ENCODE data around the gene PLA2G5. TPM values are rescaled to one million over a fixed set of nuclear protein-coding genes. Genes with fewer than 3 reads are reported as not detected.

Gene PLA2G5
- total RNA-seq, 8 experiments from 2014 or later: 0.11 to 14.6 (median 0.55) TPM; not detected in 3

GRCh38 chr1:20137604-20138003, 67.6 kb downstream of the PLA2G5 start:
- in situ Hi-C loops (cut with MboI; ENCODE audit: low pct_unique_long_range_greater_than_20kb in 2 of 9, low sequenced_read_pairs in 9 of 9, unreplicated experiment in 9 of 9): no loop called here
- Histone ChIP-seq H3K27ac (no peak overlapping the region), H3K4me3 (no peak overlapping the region), H3K4me1 (replicated peaks in 1 of 2) (no peaks in the 10 kb centered on the region)
- ATAC-seq (replicated peaks in 6 of 8): no peak
- 86 to 100% (median 100%) methylated on average over 1 of the region's 1 CpG; no CpG with 5 or more reads in 6 of the 10 experiments for WGBS, 10 experiments

GRCh38 chr1:20138346-20138745, 68.4 kb downstream of the PLA2G5 start:
- Histone ChIP-seq H3K27ac (no peak overlapping the region), H3K4me1 (replicated peaks in 1 of 2) (no peaks in the 10 kb centered on the region), H3K4me3 (no peak overlapping the region)
- in situ Hi-C loops (cut with MboI; ENCODE audit: low pct_unique_long_range_greater_than_20kb in 2 of 9, low sequenced_read_pairs in 9 of 9, unreplicated experiment in 9 of 9): no loop called here
- WGBS, 10 experiments: 20 to 100% (median 52%) methylated on average over 1 to 5 of the region's 6 CpGs; no CpG with 5 or more reads in 4 of the 10 experiments
- no peak for ATAC-seq (replicated peaks in 6 of 8)

- in situ Hi-C loops (cut with MboI; ENCODE audit: low pct_unique_long_range_greater_than_20kb in 2 of 9, low sequenced_read_pairs in 9 of 9, unreplicated experiment in 9 of 9): no loop called here
- no peak for ATAC-seq (replicated peaks in 6 of 8)
- WGBS, 10 experiments: 89 to 100% (median 99%) methylated on average over 1 to 6 of the region's 9 CpGs; no CpG with 5 or more reads in 4 of the 10 experiments
These were observed 69.1 kb downstream of the PLA2G5 start, which contains the start of gene PLA2G2F for GRCh38 chr1:20138961-20139550. TSS of gene PLA2G2F (plus strand) at chr1:20139323. CDS start at chr1:20139428, 105 bp downstream.

DNA sequence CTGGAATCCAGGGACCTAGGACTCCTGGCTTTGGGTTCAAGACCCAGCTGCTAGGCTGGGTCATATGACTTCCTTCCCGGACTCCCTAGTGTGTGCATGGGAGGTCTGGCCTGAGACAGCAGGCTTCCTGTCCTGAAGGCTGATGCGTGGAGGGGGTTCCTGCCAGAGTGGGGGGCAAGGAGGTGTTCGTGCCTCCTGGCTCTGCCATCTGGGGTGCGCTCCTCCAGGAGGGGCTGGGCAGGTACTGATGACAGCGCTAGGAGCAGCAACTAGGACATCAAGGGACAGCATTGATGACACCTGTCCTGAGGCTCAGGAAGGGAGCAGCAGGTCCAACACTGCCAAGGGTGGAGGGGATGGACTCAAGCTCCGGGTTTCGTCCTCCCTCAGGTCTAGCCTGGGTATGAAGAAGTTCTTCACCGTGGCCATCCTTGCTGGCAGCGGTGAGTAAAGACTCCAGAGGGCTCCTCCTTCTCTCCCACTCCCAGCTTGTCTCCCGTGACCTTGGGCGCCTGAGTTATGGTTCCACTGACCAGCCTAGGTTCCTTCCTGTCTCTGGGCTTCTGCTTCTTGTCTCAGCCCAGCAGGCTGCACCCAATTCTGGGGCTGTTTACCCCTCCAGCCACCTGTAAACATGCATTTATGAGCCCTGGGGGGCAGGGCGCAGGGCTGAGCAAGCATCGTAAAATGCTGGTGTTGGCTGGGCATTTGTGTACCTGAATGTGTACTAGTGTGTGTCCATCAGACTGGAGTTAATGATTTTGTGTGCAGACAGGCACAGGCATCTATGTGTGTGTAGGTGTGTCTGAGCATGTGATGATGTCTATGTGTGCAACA, 70.0 kb downstream of the PLA2G5 start:
- H3K4me3 ChIP-seq: no peak overlapping the region
- WGBS, 10 experiments: 49 to 100% (median 87%) methylated on average over 2 to 10 of the region's 13 CpGs; no CpG with 5 or more reads in 4 of the 10 experiments
- no peak for ATAC-seq (replicated peaks in 6 of 8)
- no peaks in the 10 kb centered on the region for H3K4me1 ChIP-seq (replicated peaks in 1 of 2)
- in situ Hi-C loops (cut with MboI; ENCODE audit: low pct_unique_long_range_greater_than_20kb in 2 of 9, low sequenced_read_pairs in 9 of 9, unreplicated experiment in 9 of 9): no loop called here
- H3K27ac ChIP-seq: no peak overlapping the region

More at GRCh38 chr1:20138961-20139550, 69.1 kb downstream of the PLA2G5 start, which contains the start of gene PLA2G2F:
- no peak within 1 kb of the TSS for H3K4me3 ChIP-seq
- H3K4me1 ChIP-seq (replicated peaks in 1 of 2): no peaks in the 10 kb centered on the region
- H3K27ac ChIP-seq: no peak within 1 kb of the TSS

- WGBS, 10 experiments: 43 to 100% (median 84%) methylated on average over 1 to 8 of the region's 9 CpGs; no CpG with 5 or more reads in 4 of the 10 experiments
- H3K4me3 ChIP-seq: no peak overlapping the region
- ATAC-seq (replicated peaks in 6 of 8): no peak
- H3K27ac ChIP-seq: no peak overlapping the region
- no peaks in the 10 kb centered on the region for H3K4me1 ChIP-seq (replicated peaks in 1 of 2)
- in situ Hi-C loops (cut with MboI; ENCODE audit: low pct_unique_long_range_greater_than_20kb in 2 of 9, low sequenced_read_pairs in 9 of 9, unreplicated experiment in 9 of 9): no loop called here
These were observed 71.0 kb downstream of the PLA2G5 start for GRCh38 chr1:20141001-20141400.

DNA sequence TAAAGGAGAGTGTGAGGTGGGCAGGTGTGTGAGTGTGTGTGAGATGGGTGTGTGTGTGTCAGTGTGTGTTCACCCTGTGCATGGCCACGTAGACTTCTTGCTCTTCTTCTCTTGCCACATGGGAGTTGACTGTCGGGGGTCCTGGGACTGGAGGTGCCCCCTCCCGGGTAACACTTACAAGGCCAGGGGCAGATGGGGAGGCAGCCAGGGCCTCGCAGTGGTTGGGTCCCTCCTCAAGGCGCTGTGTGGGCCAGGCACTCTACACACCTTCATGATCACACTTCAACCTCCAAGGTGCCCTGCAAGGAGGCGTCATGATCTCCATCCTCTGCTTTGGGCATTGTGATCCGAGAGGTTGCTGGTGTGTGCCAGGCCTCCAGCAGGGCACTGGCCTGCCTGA, 71.5 kb downstream of the PLA2G5 start:
- in situ Hi-C loops (cut with MboI; ENCODE audit: low pct_unique_long_range_greater_than_20kb in 2 of 9, low sequenced_read_pairs in 9 of 9, unreplicated experiment in 9 of 9): no loop called here
- Histone ChIP-seq H3K4me1 (replicated peaks in 1 of 2) (no peaks in the 10 kb centered on the region), H3K27ac (no peak overlapping the region), H3K4me3 (no peak overlapping the region)
- ATAC-seq (replicated peaks in 6 of 8): no peak
- 30 to 93% (median 86%) methylated on average over 2 to 6 of the region's 7 CpGs; no CpG with 5 or more reads in 5 of the 10 experiments for WGBS, 10 experiments

Other genes with a start within 250 kb of the PLA2G5 start
- gene OTUD3, start 187.8 kb upstream of the PLA2G5 start, total RNA-seq: 10 to 100 TPM in 7 of 8 experiments, 1 to 10 TPM in 1; 9.0 to 15.4 (median 11.1) TPM
- not detected for gene PLA2G2E, start 146.6 kb upstream of the PLA2G5 start, total RNA-seq
- 10 to 100 TPM in 1 of 8 experiments, 1 to 10 TPM in 3, under 1 TPM in 2, not detected in 2; 0.41 to 87.5 (median 1.4) TPM for gene PLA2G2A, start 90.6 kb upstream of the PLA2G5 start, total RNA-seq
- 1 to 10 TPM in 1 of 8 experiments, under 1 TPM in 4, not detected in 3; 0.09 to 1.0 (median 0.21) TPM for gene PLA2G2D, start 49.3 kb downstream of the PLA2G5 start, total RNA-seq
- 1 to 10 TPM in 1 of 8 experiments, under 1 TPM in 6, not detected in 1; 0.13 to 1.7 (median 0.38) TPM for gene PLA2G2F, start 69.1 kb downstream of the PLA2G5 start, total RNA-seq
- gene UBXN10, start 115.9 kb downstream of the PLA2G5 start, total RNA-seq: 10 to 100 TPM in 1 of 8 experiments, 1 to 10 TPM in 4, under 1 TPM in 2, not detected in 1; 0.13 to 18.6 (median 1.7) TPM
- under 1 TPM in 7 of 8 experiments, not detected in 1; 0.05 to 0.66 (median 0.20) TPM for gene PLA2G2C, start 116.3 kb downstream of the PLA2G5 start, total RNA-seq
- 1 to 10 TPM in 2 of 8 experiments, under 1 TPM in 4, not detected in 2; 0.21 to 1.3 (median 0.63) TPM for gene VWA5B1, start 220.7 kb downstream of the PLA2G5 start, total RNA-seq